ENCODE measurements around the gene OPTC. TPM values are rescaled to one million over a fixed set of nuclear protein-coding genes. Genes with fewer than 3 reads are reported as not detected.

OPTC gene
- total and polyA plus RNA-seq, 2 of the 8 experiments (the other 6 are each of a cell fraction or from before 2014, with no cell fraction given), result 1.1 to 4.0 TPM

- DNase-seq (ENCODE audit: low read depth in 1 of 2, low spot score in 2 of 2) (no peak), FAIRE-seq (no peak)
- Histone ChIP-seq H3K9me3 (ENCODE audit: insufficient read depth in 2 of 2, low read depth in 1 of 2, low read length in 1 of 2) (no peaks in the 10 kb centered on the region), H3K4ac (replicated peaks; ENCODE audit: insufficient read length, low read depth, low read length) (no peak overlapping the region), H3K14ac (ENCODE audit: insufficient read length) (no peak overlapping the region), H3K4me1 (replicated peaks in 1 of 4; ENCODE audit: control insufficient read depth in 3 of 4, insufficient read depth in 4 of 4, low read length in 3 of 4) (peaks cover 3 to 7% (median 6%) of the 10 kb centered on the region in 4 experiments; a peak in 6 of 7 replicates), H3K9ac (replicated peaks in 1 of 4; ENCODE audit: extremely low read depth in 1 of 4, low read depth in 3 of 4, low read length in 3 of 4) (no peak overlapping the region), H2BK20ac (ENCODE audit: low read length) (no peak overlapping the region), H2BK15ac (ENCODE audit: low read length) (peak overlapping the region; percentile 5; the same call in 1 of the 2 replicates), H2BK120ac (replicated peaks; ENCODE audit: low read depth, low read length) (no peak overlapping the region), H3K36me3 (ENCODE audit: control insufficient read depth in 2 of 4, insufficient read depth in 4 of 4, low read length in 3 of 4) (no peaks in the 10 kb centered on the region), H3K27ac (ENCODE audit: low read depth, low read length) (no peak overlapping the region), H3K4me3 (ENCODE audit: extremely low read depth in 1 of 4, insufficient read depth in 2 of 4, low read depth in 3 of 4, low read length in 4 of 4) (no peak overlapping the region), H4K5ac (ENCODE audit: insufficient read length, low read depth, low read length) (no peak overlapping the region), H2BK5ac (ENCODE audit: low read depth, low read length) (no peak overlapping the region), H4K20me1 (replicated peaks in 1 of 2; ENCODE audit: control insufficient read depth in 1 of 2, insufficient read depth in 2 of 2, low read length in 2 of 2) (no peaks in the 10 kb centered on the region), H3K23ac (ENCODE audit: insufficient read length) (no peak overlapping the region), H3K18ac (ENCODE audit: extremely low read depth, low read length) (no peak overlapping the region), H2AK5ac (ENCODE audit: low read depth, low read length) (no peak overlapping the region), H2AFZ (ENCODE audit: low read length) (peak overlapping the region; percentile 59; the same call in 1 of the 2 replicates), H2BK12ac (ENCODE audit: low read depth, low read length) (no peak overlapping the region), H4K8ac (ENCODE audit: extremely low read depth, insufficient read depth, low read length) (no peak overlapping the region), H3K79me2 (ENCODE audit: control insufficient read depth in 1 of 2, insufficient read depth in 2 of 2, low read length in 2 of 2) (no peaks in the 10 kb centered on the region), H3K23me2 (ENCODE audit: low read depth, low read length) (no peaks in the 10 kb centered on the region), H4K91ac (replicated peaks; ENCODE audit: insufficient read length, low read length) (no peak overlapping the region), H3K4me2 (ENCODE audit: insufficient read depth in 1 of 2, low read depth in 2 of 2, low read length in 2 of 2) (no peak overlapping the region), H3K79me1 (ENCODE audit: low read depth, low read length) (no peaks in the 10 kb centered on the region), H3K27me3 (replicated peaks in 1 of 4; ENCODE audit: control insufficient read depth in 3 of 4, extremely low read depth in 1 of 4, insufficient read depth in 3 of 4, low read length in 3 of 4) (no peaks in the 10 kb centered on the region), H3K56ac (replicated peaks; ENCODE audit: insufficient read length, low read depth, low read length) (no peak overlapping the region)
- WGBS, 2 experiments (ENCODE audit: extremely low coverage in 1 of 2, insufficient coverage in 1 of 2, insufficient read length in 1 of 2, insufficient replicate concordance in 2 of 2, low coverage in 1 of 2, low lambda C conversion rate in 2 of 2, missing lambda C conversion rate in 1 of 2), result 83% methylated on average over 5 of the region's 5 CpGs; no CpG with 5 or more reads in 1 of the 2 experiments
- ChIA-PET CTCF (ENCODE audit: partially characterized antibody) (interaction anchor here (0.7 to 1.5 kb wide), 2 partner anchors 11 to 197 kb away, joined by 4 to 6 read pairs; no protein-coding TSS in a partner anchor), POLR2A (ENCODE audit: partially characterized antibody) (no interaction called here)
- no peak for TF ChIP-seq ATF2 (IDR thresholded peaks at IDR 0.05; ENCODE audit: low read length)
- TF ChIP-seq SIX5 (IDR thresholded peaks at IDR 0.05; ENCODE audit: low read depth, low read length), result peak; percentile 55
Measured at GRCh38 chr1:203539831-203540546, 46.0 kb downstream of the OPTC start.
